GM18511 (cell line): Measurements from ENCODE around the gene YTHDC2.

ENCODE experiments used
- ATAC-seq: cut with Tn5 transposase; IDR thresholded peaks from one replicate; pipeline ENCODE4 v1.9.1; 2021; ENCODE audit warnings: mild to moderate bottlenecking, moderate library complexity; ENCODE audit not compliant: unreplicated experiment

YTHDC2 gene

GRCh38 chr5:113513384-113514288 is at the start of gene YTHDC2:
Gene YTHDC2, plus strand, starts transcription at chr5:113513694. Its CDS starts 202 bp downstream, at chr5:113513896.
- ATAC-seq = peak; percentile 98

DNA sequence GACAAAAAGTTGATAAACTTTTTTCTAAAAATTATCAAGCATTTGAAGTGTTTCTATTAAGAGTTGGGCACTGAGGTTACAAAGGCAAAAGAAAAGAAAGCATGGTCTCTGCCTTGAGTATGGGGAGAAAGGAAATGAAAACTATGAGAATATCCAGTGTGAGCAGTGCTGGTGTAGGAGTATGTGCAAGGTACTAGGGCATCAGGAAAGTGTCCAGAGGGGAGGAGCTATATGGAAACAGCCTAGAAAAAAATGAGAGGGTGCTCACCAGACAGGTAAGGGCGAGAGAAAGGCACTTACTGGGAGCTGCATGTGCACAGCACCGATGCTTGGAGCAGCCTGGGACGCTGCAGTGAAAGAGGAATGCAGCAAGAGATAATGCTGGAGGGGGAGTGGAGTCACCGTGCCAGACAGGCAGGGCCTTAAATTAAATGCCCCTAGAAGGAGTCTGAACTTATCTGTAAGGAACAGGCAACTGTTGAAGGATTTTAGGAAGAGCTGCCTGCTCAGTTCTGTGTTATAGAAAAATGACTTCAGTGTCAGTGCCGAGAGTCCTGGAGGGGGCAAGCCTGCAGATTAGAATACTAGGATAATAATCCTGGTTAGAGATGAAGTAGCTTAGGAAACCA is 39.3 kb upstream of the YTHDC2 start:
- no peak for ATAC-seq

GRCh38 chr5:113478691-113479090 is 34.8 kb upstream of the YTHDC2 start:
- ATAC-seq = no peak

DNA sequence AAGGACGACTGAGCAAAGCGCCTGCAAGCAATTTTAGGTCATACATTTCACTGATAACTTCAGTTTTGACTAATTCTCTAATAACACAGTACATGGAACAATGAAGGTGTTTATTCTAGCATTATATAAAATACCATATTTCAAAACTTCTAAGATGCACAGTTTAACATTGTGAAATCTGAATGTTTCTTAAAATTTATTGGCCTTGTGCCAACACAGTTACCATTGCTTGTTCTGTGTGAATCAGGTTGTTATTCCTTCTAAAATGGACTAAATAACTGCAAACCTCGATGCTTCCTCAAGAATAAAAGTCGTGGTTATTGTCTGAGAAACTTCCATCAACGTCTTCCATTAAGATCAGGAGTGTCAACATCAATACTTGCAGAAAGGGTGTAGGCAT is 33.3 kb upstream of the YTHDC2 start:
- no peak for ATAC-seq

- ATAC-seq = no peak
Measured at GRCh38 chr5:113487416-113487780, 26.1 kb upstream of the YTHDC2 start.

DNA sequence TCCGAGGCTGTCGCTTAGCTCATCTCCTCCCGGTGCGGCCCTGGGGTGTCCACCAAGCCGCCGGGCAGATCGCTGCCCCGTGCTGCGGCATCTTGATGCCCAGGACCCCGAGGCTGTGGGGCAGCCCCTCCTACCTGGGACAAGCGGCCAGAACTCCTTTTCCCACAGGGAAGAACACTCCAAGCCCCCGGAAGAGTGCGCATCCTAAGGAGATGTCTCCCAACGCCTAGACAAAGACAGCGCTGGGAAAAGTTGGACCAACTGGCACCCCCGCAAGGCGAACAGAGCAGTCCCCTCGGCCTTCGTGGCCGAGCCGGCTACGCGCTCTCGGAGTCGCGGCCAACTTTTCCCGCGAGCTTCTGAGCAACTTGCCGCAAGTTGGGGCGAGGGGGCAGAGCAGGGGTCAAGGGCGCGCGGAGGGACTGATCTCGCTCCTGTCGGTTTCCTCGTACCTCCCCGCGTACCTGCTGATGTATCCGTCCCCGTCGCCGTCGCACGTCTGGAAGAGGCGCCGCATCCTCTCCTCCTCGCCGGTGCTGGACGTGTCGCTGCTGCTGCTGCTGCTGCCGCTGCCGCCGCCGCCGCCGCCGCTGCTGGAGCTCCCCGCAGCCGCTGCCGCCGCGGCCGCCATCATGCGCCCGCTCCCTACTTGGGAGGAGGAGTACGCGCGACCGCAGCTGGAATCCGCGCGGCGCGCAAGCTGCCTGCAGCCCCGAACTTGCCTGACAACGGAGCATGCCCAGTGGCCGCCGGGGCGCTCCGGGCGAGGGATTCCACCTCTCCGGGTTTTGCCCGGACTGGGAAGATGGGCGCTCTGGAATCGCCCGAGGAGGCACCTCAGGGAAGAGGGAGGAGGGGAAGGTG is 25.5 kb upstream of the YTHDC2 start, which contains the start of gene MCC:
TSS of gene MCC (minus strand) at position 673 of the 864 bp plus-strand sequence.
- peak; percentile 41 for ATAC-seq

GRCh38 chr5:113488645-113489184 is 24.8 kb upstream of the YTHDC2 start:
- peak; percentile 4 for ATAC-seq

GRCh38 chr5:113489299-113489698 is 24.2 kb upstream of the YTHDC2 start:
- peak; percentile 80 for ATAC-seq

- no peak for ATAC-seq
Measured at GRCh38 chr5:113490317-113490716, 23.2 kb upstream of the YTHDC2 start.

- ATAC-seq = no peak
Measured at GRCh38 chr5:113491022-113491421, 22.5 kb upstream of the YTHDC2 start.

DNA sequence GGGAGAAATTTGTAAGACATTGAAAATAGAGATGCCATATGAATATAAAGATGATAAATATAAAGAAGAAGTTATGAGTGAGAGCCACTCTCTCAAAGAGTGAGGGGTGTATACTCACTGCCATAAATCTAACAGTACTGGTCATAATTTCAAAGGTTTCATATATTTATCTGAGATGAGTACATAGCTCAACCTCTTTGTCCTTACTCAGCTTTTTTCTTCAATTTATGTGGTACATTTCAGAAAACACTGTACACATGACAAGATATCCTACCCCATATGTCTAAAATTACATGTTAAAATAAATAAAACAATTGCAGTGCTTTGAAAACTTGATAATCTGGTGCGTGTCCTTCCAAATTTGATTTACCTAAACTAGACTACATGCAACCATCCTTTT is 20.0 kb upstream of the YTHDC2 start:
- no peak for ATAC-seq

DNA sequence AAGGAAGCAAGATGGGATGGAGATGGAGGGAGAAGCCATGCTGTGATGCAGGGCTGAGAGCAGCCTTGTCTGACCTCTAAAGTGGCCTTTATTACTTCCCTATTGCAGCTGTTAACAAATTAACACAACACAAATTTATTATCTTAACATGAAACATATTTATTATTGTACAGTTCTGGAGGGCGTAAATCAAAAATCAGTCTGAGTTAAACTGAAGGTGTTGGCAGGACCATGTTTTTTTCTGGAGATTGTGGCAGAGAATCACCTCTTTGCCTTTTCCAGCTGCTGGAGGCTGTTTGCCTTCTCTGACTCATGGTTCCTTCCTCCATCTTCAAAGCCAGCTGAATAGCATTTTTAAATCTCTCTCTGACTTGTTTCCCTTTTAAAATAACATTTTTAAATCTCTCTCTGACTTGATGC is 18.1 kb upstream of the YTHDC2 start:
- ATAC-seq = no peak

DNA sequence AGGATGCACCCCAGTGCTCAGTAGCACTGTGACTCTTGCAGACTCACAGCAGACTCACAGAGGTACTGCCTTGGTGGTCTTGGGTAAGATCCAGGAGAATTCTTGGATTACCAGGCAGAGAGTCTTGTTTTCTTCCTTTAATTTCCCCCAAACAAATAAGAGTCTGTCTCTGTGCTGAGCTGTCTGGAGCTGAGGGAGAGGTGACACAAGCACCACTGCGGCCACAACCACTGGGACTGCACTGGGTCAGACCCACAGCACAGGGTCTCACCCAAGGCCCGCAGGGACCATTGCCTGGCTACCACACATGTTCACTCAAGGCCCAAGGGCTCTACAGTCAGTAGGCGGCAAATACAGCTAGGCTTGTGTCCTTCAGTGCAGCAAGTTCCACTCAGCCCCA is 11.4 kb upstream of the YTHDC2 start:
- ATAC-seq = no peak

DNA sequence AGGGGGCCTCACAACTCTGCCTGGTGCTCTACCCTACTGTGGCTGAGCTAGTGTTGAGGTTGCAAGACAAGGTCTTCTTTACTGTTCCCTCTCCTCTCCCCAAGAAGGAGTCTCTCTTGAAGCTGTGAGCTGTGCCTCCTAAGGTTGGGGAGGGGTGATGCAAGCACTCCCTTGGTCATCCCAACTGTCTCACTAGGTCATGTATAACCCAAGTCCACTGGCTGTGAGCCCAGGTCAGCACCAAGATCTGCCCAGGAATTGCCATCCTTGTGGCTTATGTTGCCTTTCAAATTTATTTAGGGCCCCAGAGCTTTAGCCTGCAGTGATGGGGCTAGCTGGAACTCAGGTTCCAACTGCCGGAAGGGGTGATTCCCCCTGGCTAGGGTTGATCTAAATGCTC is 10.3 kb upstream of the YTHDC2 start:
- ATAC-seq = no peak

DNA sequence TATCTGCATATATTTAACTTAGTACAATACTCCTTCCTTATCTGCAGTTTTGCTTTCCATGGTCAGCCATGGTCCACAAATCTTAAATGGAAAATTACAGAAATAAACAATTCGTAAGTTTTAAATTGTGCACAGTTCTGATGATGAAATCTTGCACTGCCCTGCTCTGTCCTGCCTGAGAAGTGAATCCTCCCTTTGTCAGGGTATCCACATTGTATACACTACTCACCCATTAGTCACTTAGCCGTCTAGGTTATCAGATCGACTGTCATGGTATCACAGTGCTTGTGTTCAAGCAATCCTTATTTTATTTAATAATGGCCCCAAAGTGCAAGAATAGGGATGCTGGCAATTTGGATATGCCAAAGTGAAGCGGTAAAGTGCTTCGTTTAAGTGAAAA is 8.3 kb upstream of the YTHDC2 start:
- ATAC-seq = no peak

DNA sequence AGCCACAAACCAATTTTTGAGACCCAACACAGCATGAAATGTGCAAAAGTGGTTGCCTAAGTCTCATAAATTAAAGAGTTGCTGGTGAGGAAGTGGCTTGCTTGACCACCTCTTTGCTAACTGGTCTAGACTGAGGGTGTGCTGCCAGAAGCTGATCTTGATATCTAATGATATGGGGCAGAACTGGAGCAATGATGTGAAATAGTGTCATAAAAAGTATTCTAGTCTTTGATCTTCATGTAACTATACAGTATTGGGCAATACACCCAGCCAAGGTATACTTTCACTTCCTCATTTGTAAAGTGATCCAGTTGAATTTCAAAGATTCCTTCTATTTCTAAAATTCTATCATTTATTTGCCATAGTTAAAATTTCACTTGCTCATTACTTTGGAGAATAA is 5.9 kb upstream of the YTHDC2 start:
- no peak for ATAC-seq

GRCh38 chr5:113508756-113509155 is 4.7 kb upstream of the YTHDC2 start:
- no peak for ATAC-seq

GRCh38 chr5:113510836-113511451 is 2.5 kb upstream of the YTHDC2 start:
- ATAC-seq = no peak

DNA sequence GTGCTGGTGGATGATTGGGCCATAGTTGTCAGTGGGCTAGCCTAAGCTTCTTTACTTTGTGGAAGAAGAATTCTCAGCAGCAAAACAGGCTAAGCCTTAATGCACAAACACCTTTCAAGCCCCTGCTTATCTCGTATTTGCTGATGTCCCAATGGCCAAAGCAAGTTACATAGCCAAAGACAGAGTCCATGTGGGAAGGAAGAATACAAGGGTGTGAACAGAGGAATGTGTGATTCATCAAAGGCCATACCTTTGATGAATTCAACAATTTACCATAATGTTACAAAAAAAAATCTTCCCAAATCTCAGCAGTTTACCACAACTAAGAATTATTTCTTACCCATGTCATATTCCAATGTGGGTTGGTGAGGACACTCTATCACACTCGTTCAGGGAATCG is 1.2 kb upstream of the YTHDC2 start:
- no peak for ATAC-seq

GRCh38 chr5:113514289-113514635 is 768 bp downstream of the YTHDC2 start:
- ATAC-seq = no peak

GRCh38 chr5:113518884-113519283 is 5.4 kb downstream of the YTHDC2 start:
- no peak for ATAC-seq
